Trophoblast cell (in vitro differentiated cells and primary cell): ENCODE measurements around the gene R3HCC1L.

ENCODE experiments used
- DNase-seq, 2 donors: peaks; one replicate each; pipeline ENCODE4 v3.0.0-alpha.2; 2016
- H2AFZ ChIP-seq: 2 replicates; pipeline ENCODE4 v1.6.1; 2013; ENCODE audit warnings: low read length, moderate library complexity, mild to moderate bottlenecking; ENCODE audit not compliant: insufficient read depth, poor library complexity
- H2AK5ac ChIP-seq: 2 replicates; pipeline ENCODE4 v1.6.1; 2013; ENCODE audit warnings: mild to moderate bottlenecking, low read length
- H2BK120ac ChIP-seq: 2 replicates; pipeline ENCODE4 v1.6.1; 2013; ENCODE audit warnings: low read length, mild to moderate bottlenecking, moderate library complexity; ENCODE audit not compliant: insufficient read depth, poor library complexity
- H2BK12ac ChIP-seq: 2 replicates; pipeline ENCODE4 v1.6.1; 2013; ENCODE audit warnings: mild to moderate bottlenecking, low read length, moderate library complexity
- H2BK5ac ChIP-seq: 2 replicates; pipeline ENCODE4 v1.6.1; 2013; ENCODE audit warnings: low read length, low read depth, moderate library complexity, mild to moderate bottlenecking; ENCODE audit not compliant: poor library complexity
- H3K14ac ChIP-seq: 2 replicates; pipeline ENCODE4 v1.6.1; 2013; ENCODE audit warnings: mild to moderate bottlenecking, low read length
- H3K18ac ChIP-seq: 2 replicates; pipeline ENCODE4 v1.6.1; 2013; ENCODE audit warnings: mild to moderate bottlenecking, low read length
- H3K23ac ChIP-seq: 2 replicates; pipeline ENCODE4 v1.6.1; 2013; ENCODE audit warnings: low read length
- H3K27ac ChIP-seq: 2 replicates; pipeline ENCODE4 v1.5.1; 2013; ENCODE audit warnings: low read depth, mild to moderate bottlenecking, inconsistent platforms, low read length, moderate library complexity
- H3K27me3 ChIP-seq: 2 replicates; pipeline ENCODE4 v1.6.1; 2013; ENCODE audit warnings: inconsistent platforms, mild to moderate bottlenecking, low read length, moderate library complexity; ENCODE audit not compliant: insufficient read depth
- H3K36me3 ChIP-seq, 2 experiments: 1 replicate in 1 of 2; 2 replicates in 1 of 2; pipeline ENCODE4 v1.6.1; 2013; ENCODE audit warnings: low read length in 2 of 2, mild to moderate bottlenecking in 2 of 2, moderate library complexity in 1 of 2; ENCODE audit not compliant: insufficient read depth in 2 of 2, control insufficient read depth in 1 of 2
- H3K4ac ChIP-seq: 2 replicates; pipeline ENCODE4 v1.6.1; 2013; ENCODE audit warnings: low read depth, mild to moderate bottlenecking, low read length, moderate library complexity
- H3K4me1 ChIP-seq, 2 experiments: 1 replicate in 1 of 2; 2 replicates in 1 of 2; pipeline ENCODE4 v1.6.1; 2013; ENCODE audit warnings: low read length in 2 of 2, mild to moderate bottlenecking in 2 of 2, moderate library complexity in 1 of 2; ENCODE audit not compliant: insufficient read depth in 2 of 2, control insufficient read depth in 1 of 2
- H3K4me2 ChIP-seq: 2 replicates; pipeline ENCODE4 v1.6.1; 2013; ENCODE audit warnings: inconsistent platforms, mild to moderate bottlenecking, low read length, moderate library complexity
- H3K4me3 ChIP-seq: 2 replicates; pipeline ENCODE4 v1.5.1; 2013; ENCODE audit warnings: mild to moderate bottlenecking, low read depth, low read length, inconsistent platforms
- H3K79me1 ChIP-seq: one replicate; pipeline ENCODE4 v1.6.1; 2013; ENCODE audit warnings: low read length
- H3K79me2 ChIP-seq: 2 replicates; pipeline ENCODE4 v1.6.1; 2013; ENCODE audit warnings: low read length, mild to moderate bottlenecking; ENCODE audit not compliant: control insufficient read depth, insufficient read depth, poor library complexity
- H3K9ac ChIP-seq: 2 replicates; pipeline ENCODE4 v1.6.1; 2013; ENCODE audit warnings: mild to moderate bottlenecking, low read length
- H3K9me3 ChIP-seq: 2 replicates; pipeline ENCODE4 v1.6.1; 2013; ENCODE audit warnings: low read depth, mild to moderate bottlenecking, control low read depth, inconsistent platforms, low read length; ENCODE audit not compliant: insufficient read depth
- H4K12ac ChIP-seq: 2 replicates; pipeline ENCODE4 v1.6.1; 2013; ENCODE audit warnings: low read depth, mild to moderate bottlenecking, low read length, moderate library complexity
- H4K8ac ChIP-seq: 2 replicates; pipeline ENCODE4 v1.6.1; 2013; ENCODE audit warnings: low read depth, mild to moderate bottlenecking, low read length, moderate library complexity
- H4K91ac ChIP-seq: one replicate; pipeline ENCODE4 v1.6.1; 2013; ENCODE audit warnings: low read depth, mild to moderate bottlenecking, low read length, moderate library complexity
- WGBS: extraction: QIAGEN DNeasy Blood & Tissue Kit; methylation state at CpG from one replicate; pipeline ENCODE4 v1.1.7; 2013; ENCODE audit warnings: missing lambda C conversion rate; ENCODE audit not compliant: insufficient read length, insufficient coverage; ENCODE audit errors: extremely low coverage; 5-methylcytosine and 5-hydroxymethylcytosine counted together

R3HCC1L gene

GRCh38 chr10:98212196-98212595, 77.7 kb downstream of the R3HCC1L start:
- H3K27ac ChIP-seq, result no peak overlapping the region
- peak; percentile 85 to 96 for DNase-seq
- H2AK5ac ChIP-seq, result no peak overlapping the region
- H2AFZ ChIP-seq, result no peak overlapping the region
- no peaks in the 10 kb centered on the region for H3K79me2 ChIP-seq
- no peak overlapping the region for H4K8ac ChIP-seq
- no peak overlapping the region for H3K4ac ChIP-seq
- no peak overlapping the region for H3K18ac ChIP-seq
- H3K79me1 ChIP-seq, result no peaks in the 10 kb centered on the region
- WGBS, result no CpG with 5 or more reads among the region's 1 CpG
- H3K14ac ChIP-seq, result no peak overlapping the region
- H3K4me1 ChIP-seq, result peaks cover 0 to 3% of the 10 kb centered on the region in 2 experiments
- no peak overlapping the region for H3K23ac ChIP-seq
- no peaks in the 10 kb centered on the region for H3K27me3 ChIP-seq
- no peaks in the 10 kb centered on the region for H3K9me3 ChIP-seq
- peaks cover 2% of the 10 kb centered on the region in 2 experiments for H3K36me3 ChIP-seq
- no peak overlapping the region for H4K12ac ChIP-seq
- H2BK5ac ChIP-seq, result no peak overlapping the region
- no peak overlapping the region for H2BK12ac ChIP-seq
- H2BK120ac ChIP-seq, result no peak overlapping the region
- no peak overlapping the region for H3K4me3 ChIP-seq
- H3K4me2 ChIP-seq, result no peak overlapping the region
- no peak overlapping the region for H3K9ac ChIP-seq
- no peak overlapping the region for H4K91ac ChIP-seq

DNA sequence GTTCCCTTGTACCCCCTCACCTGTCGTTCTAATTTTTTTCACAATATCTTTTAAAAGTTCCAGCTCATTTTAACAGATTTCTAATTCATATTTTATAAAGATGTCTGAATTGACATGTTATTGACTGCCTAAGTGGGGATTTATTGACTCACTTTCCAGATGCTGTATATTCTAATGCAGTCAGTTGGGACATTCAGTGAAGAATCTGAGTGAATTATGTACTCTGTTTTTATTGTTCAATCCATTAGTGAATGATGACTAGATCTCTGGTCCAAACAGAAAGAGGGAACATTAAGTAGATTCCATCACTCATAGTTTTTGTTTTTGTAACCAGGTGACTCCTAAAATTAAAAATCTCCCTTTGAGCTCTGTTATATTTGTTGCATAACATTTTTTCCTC, 79.3 kb downstream of the R3HCC1L start:
- no peaks in the 10 kb centered on the region for H3K9me3 ChIP-seq
- H3K9ac ChIP-seq, result no peak overlapping the region
- no peak overlapping the region for H2AFZ ChIP-seq
- no peak for DNase-seq
- no peak overlapping the region for H3K23ac ChIP-seq
- H3K79me2 ChIP-seq, result no peaks in the 10 kb centered on the region
- no peak overlapping the region for H3K18ac ChIP-seq
- no peak overlapping the region for H3K4me3 ChIP-seq
- no peaks in the 10 kb centered on the region for H3K79me1 ChIP-seq
- no CpG with 5 or more reads among the region's 1 CpG for WGBS
- H3K4me1 ChIP-seq, result peaks cover 0 to 3% of the 10 kb centered on the region in 2 experiments
- no peak overlapping the region for H3K4me2 ChIP-seq
- no peak overlapping the region for H2AK5ac ChIP-seq
- no peak overlapping the region for H3K14ac ChIP-seq
- no peak overlapping the region for H4K8ac ChIP-seq
- no peaks in the 10 kb centered on the region for H3K27me3 ChIP-seq
- H4K12ac ChIP-seq, result no peak overlapping the region
- H3K36me3 ChIP-seq, result peaks cover 0 to 2% of the 10 kb centered on the region in 2 experiments
- H3K27ac ChIP-seq, result no peak overlapping the region
- H3K4ac ChIP-seq, result no peak overlapping the region
- no peak overlapping the region for H2BK12ac ChIP-seq
- H2BK120ac ChIP-seq, result no peak overlapping the region
- no peak overlapping the region for H2BK5ac ChIP-seq
- H4K91ac ChIP-seq, result no peak overlapping the region

DNA sequence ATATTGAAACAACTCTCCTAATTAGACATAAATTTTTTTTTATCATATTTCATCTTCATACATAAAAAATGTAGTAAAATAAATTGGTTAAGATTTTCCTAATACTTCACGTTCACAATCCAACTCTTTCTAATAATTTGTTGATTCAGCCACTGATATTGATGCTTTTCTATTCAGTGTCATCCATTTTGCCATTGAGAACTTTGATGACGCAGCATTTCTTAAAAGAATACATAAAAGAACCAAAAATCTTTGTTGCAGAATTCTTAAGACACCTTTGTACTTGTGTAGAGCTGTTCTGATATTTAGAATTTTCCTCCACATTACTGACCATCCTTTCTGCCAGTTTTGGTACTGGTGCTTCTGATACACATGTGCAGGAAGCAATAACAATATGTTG, 80.9 kb downstream of the R3HCC1L start:
- Histone ChIP-seq H3K9ac (no peak overlapping the region), H3K27ac (no peak overlapping the region), H3K18ac (no peak overlapping the region), H3K79me2 (no peaks in the 10 kb centered on the region), H3K9me3 (no peaks in the 10 kb centered on the region), H4K8ac (no peak overlapping the region), H3K4ac (no peak overlapping the region), H3K4me2 (no peak overlapping the region), H2BK12ac (no peak overlapping the region), H4K12ac (no peak overlapping the region), H3K14ac (no peak overlapping the region), H2BK120ac (no peak overlapping the region), H2BK5ac (no peak overlapping the region), H3K36me3 (peaks cover 0 to 2% of the 10 kb centered on the region in 2 experiments), H3K4me3 (no peak overlapping the region), H3K23ac (no peak overlapping the region), H3K4me1 (peaks cover 0 to 3% of the 10 kb centered on the region in 2 experiments), H4K91ac (no peak overlapping the region), H3K27me3 (no peaks in the 10 kb centered on the region), H3K79me1 (no peaks in the 10 kb centered on the region), H2AK5ac (no peak overlapping the region), H2AFZ (no peak overlapping the region)
- no CpG with 5 or more reads among the region's 2 CpGs for WGBS
- no peak for DNase-seq

DNA sequence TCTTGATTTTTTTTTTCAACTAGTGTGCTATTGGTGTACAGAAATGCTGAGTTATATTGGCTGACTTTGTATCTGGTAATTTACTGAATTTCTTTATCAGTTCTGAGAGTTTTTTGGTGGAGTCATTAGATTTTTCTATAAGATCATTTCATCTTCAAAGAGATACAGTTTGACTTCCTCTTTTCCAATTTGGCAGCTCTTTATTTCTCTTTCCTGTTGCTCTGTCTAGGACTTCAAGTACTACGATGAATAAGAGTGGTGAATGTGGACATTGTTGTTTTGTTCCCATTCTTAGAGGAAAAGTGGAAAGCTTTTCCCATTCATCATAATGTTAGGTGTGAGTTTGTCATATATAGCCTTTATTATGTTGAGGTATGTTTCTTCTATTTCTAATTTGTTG, 83.3 kb downstream of the R3HCC1L start:
- H3K27me3 ChIP-seq, result no peaks in the 10 kb centered on the region
- no peaks in the 10 kb centered on the region for H3K4me1 ChIP-seq
- peaks cover 0 to 2% of the 10 kb centered on the region in 2 experiments for H3K36me3 ChIP-seq
- H3K23ac ChIP-seq, result no peak overlapping the region
- no peaks in the 10 kb centered on the region for H3K79me2 ChIP-seq
- no peak overlapping the region for H2BK120ac ChIP-seq
- H4K8ac ChIP-seq, result no peak overlapping the region
- H4K12ac ChIP-seq, result no peak overlapping the region
- no peak overlapping the region for H2BK5ac ChIP-seq
- no peak overlapping the region for H3K4me3 ChIP-seq
- H3K4ac ChIP-seq, result no peak overlapping the region
- no peak for DNase-seq
- H2AFZ ChIP-seq, result no peak overlapping the region
- no peak overlapping the region for H3K9ac ChIP-seq
- no peak overlapping the region for H3K27ac ChIP-seq
- no peak overlapping the region for H3K14ac ChIP-seq
- H2BK12ac ChIP-seq, result no peak overlapping the region
- no peak overlapping the region for H2AK5ac ChIP-seq
- no peak overlapping the region for H4K91ac ChIP-seq
- no peaks in the 10 kb centered on the region for H3K9me3 ChIP-seq
- H3K18ac ChIP-seq, result no peak overlapping the region
- WGBS, result no CpG with 5 or more reads among the region's 1 CpG
- H3K79me1 ChIP-seq, result no peaks in the 10 kb centered on the region
- no peak overlapping the region for H3K4me2 ChIP-seq
